Measurements from ENCODE around the gene SLC6A9. TPM values are rescaled to one million over a fixed set of nuclear protein-coding genes. Genes with fewer than 3 reads are reported as not detected.

Gene SLC6A9
- 0.29 and 0.65 TPM in 2 replicates for total RNA-seq

GRCh38 chr1:44031252-44032169 lies at the start of gene SLC6A9:
Gene SLC6A9 (minus strand): TSS chr1:44031462. CDS start chr1:44024277, 7,185 bp downstream.

DNA sequence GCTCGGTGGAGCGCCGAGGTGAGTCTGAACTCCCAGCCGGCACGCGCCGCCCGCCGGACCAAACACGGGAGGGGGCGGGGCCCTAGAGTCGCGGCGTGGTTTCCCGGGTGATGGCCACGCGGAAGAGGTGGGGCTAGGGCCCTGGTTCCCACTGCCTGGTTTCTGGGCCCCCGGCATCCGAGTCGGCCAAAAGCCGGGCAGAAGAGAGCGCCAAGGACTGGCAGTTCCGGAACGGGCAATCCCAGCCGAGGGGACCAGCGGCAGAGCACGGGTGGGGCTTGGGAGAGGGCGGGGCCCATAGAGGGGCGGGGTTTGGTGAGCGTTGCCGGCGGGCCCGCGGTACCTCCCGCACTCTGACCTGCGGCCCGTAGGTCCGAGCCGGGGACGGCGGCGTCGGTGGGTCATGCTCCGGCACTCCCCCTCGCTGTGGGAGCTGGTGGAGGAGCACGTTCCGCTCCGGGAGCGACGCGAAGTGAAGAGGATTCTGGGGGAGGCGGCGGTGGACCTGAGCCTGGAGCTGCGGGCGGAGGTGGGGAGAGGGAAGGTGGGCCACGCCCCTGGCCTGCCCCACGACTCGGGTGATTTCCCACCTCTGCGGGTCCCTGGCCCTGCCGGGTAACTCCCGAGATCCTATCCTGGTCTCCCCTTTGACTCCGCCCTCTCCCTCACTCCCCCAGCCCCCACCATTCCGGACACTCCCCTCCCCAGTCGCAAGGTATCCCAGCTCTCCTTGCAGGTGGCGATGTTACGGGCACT lies 39.6 kb downstream of the SLC6A9 start, which contains the start of gene CCDC24:
Gene CCDC24 (plus strand): TSS at position 124 of the 756 bp plus-strand sequence. CDS start 280 bp downstream, at position 404.

GRCh38 chr1:43978551-43979260 lies 52.6 kb downstream of the SLC6A9 start, which contains the start of gene B4GALT2:
Gene B4GALT2 (plus strand): TSS chr1:43979210. CDS start chr1:43981161, 1,951 bp downstream.

GRCh38 chr1:43974443-43975248 lies 56.6 kb downstream of the SLC6A9 start, which contains the start of gene ATP6V0B:
Gene ATP6V0B (plus strand): TSS chr1:43974960. CDS start chr1:43975041, 81 bp downstream.

DNA sequence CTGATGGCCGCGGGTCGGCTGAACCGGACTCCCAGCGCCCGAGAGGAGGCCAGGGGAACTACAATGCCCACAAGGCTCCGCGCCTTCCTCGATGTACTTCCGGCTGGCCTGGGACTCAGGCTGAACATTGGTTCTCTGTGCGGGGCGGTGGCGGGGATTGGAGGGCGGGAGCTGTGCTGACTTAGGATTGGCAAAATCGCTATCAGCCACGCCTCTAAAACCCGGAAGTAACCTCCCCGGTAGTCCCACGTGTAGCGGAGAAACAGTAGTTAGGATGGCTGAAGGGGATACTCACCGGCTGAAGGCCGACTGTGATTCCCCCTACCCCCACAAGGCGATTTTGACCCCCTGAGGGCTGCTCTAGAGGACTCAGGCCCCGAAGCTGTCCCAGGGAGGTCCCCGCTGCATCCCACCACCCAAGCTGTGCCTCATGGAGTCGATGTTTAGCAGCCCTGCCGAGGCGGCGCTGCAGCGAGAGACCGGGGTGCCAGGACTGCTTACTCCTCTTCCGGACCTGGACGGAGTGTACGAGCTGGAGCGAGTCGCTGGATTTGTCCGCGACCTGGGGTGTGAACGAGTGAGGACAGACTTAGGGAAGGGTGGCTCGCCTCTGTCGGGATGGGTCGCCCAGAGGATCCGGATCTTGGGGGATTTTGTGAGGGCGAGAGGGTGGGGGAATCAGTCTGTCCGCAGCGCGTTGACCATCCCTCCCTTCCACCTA lies 61.4 kb downstream of the SLC6A9 start, which contains the start of gene DPH2:
Gene DPH2 (plus strand): TSS at position 265 of the 721 bp plus-strand sequence. CDS start 166 bp downstream, at position 431.

Other genes with a start within 250 kb of the SLC6A9 start
- gene ARTN, start 97.7 kb downstream of the SLC6A9 start, total RNA-seq, result not detected in 2 replicates
- gene IPO13, start 84.5 kb downstream of the SLC6A9 start, total RNA-seq, result 14.6 and 18.0 TPM in 2 replicates
- 22.9 and 26.4 TPM in 2 replicates for gene DPH2, start 61.5 kb downstream of the SLC6A9 start, total RNA-seq
- gene ATP6V0B, start 56.5 kb downstream of the SLC6A9 start, total RNA-seq, result 83.9 and 85.5 TPM in 2 replicates
- gene B4GALT2, start 52.3 kb downstream of the SLC6A9 start, total RNA-seq, result 93.0 and 109 TPM in 2 replicates
- 2.5 and 2.9 TPM in 2 replicates for gene CCDC24, start 39.9 kb downstream of the SLC6A9 start, total RNA-seq
- not detected in 2 replicates for gene KLF17, start 87.4 kb upstream of the SLC6A9 start, total RNA-seq
- not detected in 2 replicates for gene KLF18, start 110.2 kb upstream of the SLC6A9 start, total RNA-seq
- 16.6 and 16.7 TPM in 2 replicates for gene DMAP1, start 182.0 kb upstream of the SLC6A9 start, total RNA-seq